Fibroblast of peridontal ligament (primary cell): ENCODE data around the gene MBP.

Experiments used
- DNase-seq: peaks from one replicate; pipeline ENCODE4 v3.0.0-alpha.2; 2010; ENCODE audit errors: extremely low read depth

MBP gene

GRCh38 chr18:77151033-77151771 is 18.6 kb upstream of the MBP start:
- no peak for DNase-seq

- DNase-seq = no peak
These were observed 18.0 kb upstream of the MBP start for GRCh38 chr18:77150588-77150987.

GRCh38 chr18:77148289-77148688 is 15.7 kb upstream of the MBP start:
- DNase-seq = no peak

- no peak for DNase-seq
These were observed 14.9 kb upstream of the MBP start for GRCh38 chr18:77147418-77147852.

GRCh38 chr18:77146249-77147080 is 13.9 kb upstream of the MBP start:
- DNase-seq = no peak

GRCh38 chr18:77145364-77145901 is 12.8 kb upstream of the MBP start:
- no peak for DNase-seq

GRCh38 chr18:77144451-77145118 is 12.0 kb upstream of the MBP start:
- no peak for DNase-seq

- no peak for DNase-seq
These were observed 11.5 kb upstream of the MBP start for GRCh38 chr18:77144046-77144445.

GRCh38 chr18:77143196-77143595 is 10.6 kb upstream of the MBP start:
- DNase-seq = no peak

GRCh38 chr18:77141401-77142118 is 9.0 kb upstream of the MBP start:
- DNase-seq = no peak

GRCh38 chr18:77140439-77141109 is 8.0 kb upstream of the MBP start:
- no peak for DNase-seq

- no peak for DNase-seq
These were observed 7.4 kb upstream of the MBP start for GRCh38 chr18:77140030-77140429.

- no peak for DNase-seq
These were observed 7.0 kb upstream of the MBP start for GRCh38 chr18:77139619-77140018.

GRCh38 chr18:77138270-77138669 is 5.7 kb upstream of the MBP start:
- DNase-seq = peak; percentile 21

- no peak for DNase-seq
These were observed 5.3 kb upstream of the MBP start for GRCh38 chr18:77137851-77138250.

- no peak for DNase-seq
These were observed 4.5 kb upstream of the MBP start for GRCh38 chr18:77136871-77137665.

GRCh38 chr18:77136076-77136718 is 3.6 kb upstream of the MBP start:
- DNase-seq = no peak

- DNase-seq = no peak
These were observed 2.9 kb upstream of the MBP start for GRCh38 chr18:77135339-77136075.

GRCh38 chr18:77134611-77135010 is 2.0 kb upstream of the MBP start:
- no peak for DNase-seq
